Measurements from ENCODE around the gene ALOX5. TPM values are rescaled to one million over a fixed set of nuclear protein-coding genes. Genes with fewer than 3 reads are reported as not detected.

ALOX5 gene
- total RNA-seq, 1 experiment from 2014 or later, result not detected

- intact Hi-C loops (cut with micrococcal nuclease; ENCODE audit: unreplicated experiment), result no loop called here
- H3K4me1 ChIP-seq (ENCODE audit: insufficient read depth, low read length, poor library complexity, severe bottlenecking), result no peaks in the 10 kb centered on the region
- no peak for DNase-seq (ENCODE audit: low spot score)
- no peaks in the 10 kb centered on the region for H3K27me3 ChIP-seq (replicated peaks; ENCODE audit: insufficient read depth, low read depth, low read length, poor library complexity)
- no peak for TF ChIP-seq CTCF (conservative IDR thresholded peaks at IDR 0.05; ENCODE audit: low read depth, low read length)
- TF ChIP-seq EZH2 (IDR thresholded peaks at IDR 0.05; ENCODE audit: borderline replicate concordance, low read depth, low read length, poor library complexity, severe bottlenecking), result no peak
- BruUV-seq (replicated peaks), result no TSS peak
- H3K9me3 ChIP-seq (ENCODE audit: low read depth, low read length, poor library complexity, severe bottlenecking), result no peaks in the 10 kb centered on the region
- no peak overlapping the region for H3K27ac ChIP-seq (ENCODE audit: low read depth, low read length, poor library complexity, severe bottlenecking)
- CTCF ChIA-PET, result no interaction called here
- H3K36me3 ChIP-seq (ENCODE audit: insufficient read depth, low read length, poor library complexity, severe bottlenecking), result no peaks in the 10 kb centered on the region
- POLR2A ChIA-PET (ENCODE audit: low non-redundant PET), result no interaction called here
- H3K4me3 ChIP-seq (ENCODE audit: low read depth, low read length, poor library complexity, severe bottlenecking), result no peak overlapping the region
These were observed 77.4 kb downstream of the ALOX5 start for GRCh38 chr10:45451407-45451806.

- DNase-seq (ENCODE audit: low spot score), result no peak
- BruUV-seq (replicated peaks), result no TSS peak
- H3K9me3 ChIP-seq (ENCODE audit: low read depth, low read length, poor library complexity, severe bottlenecking), result no peaks in the 10 kb centered on the region
- no peaks in the 10 kb centered on the region for H3K4me1 ChIP-seq (ENCODE audit: insufficient read depth, low read length, poor library complexity, severe bottlenecking)
- CTCF ChIA-PET, result no interaction called here
- H3K27ac ChIP-seq (ENCODE audit: low read depth, low read length, poor library complexity, severe bottlenecking), result no peak overlapping the region
- no peak overlapping the region for H3K4me3 ChIP-seq (ENCODE audit: low read depth, low read length, poor library complexity, severe bottlenecking)
- intact Hi-C loops (cut with micrococcal nuclease; ENCODE audit: unreplicated experiment), result no loop called here
- H3K36me3 ChIP-seq (ENCODE audit: insufficient read depth, low read length, poor library complexity, severe bottlenecking), result no peaks in the 10 kb centered on the region
- no peaks in the 10 kb centered on the region for H3K27me3 ChIP-seq (replicated peaks; ENCODE audit: insufficient read depth, low read depth, low read length, poor library complexity)
- POLR2A ChIA-PET (ENCODE audit: low non-redundant PET), result no interaction called here
- no peak for TF ChIP-seq CTCF (conservative IDR thresholded peaks at IDR 0.05; ENCODE audit: low read depth, low read length)
These were observed 78.3 kb downstream of the ALOX5 start for GRCh38 chr10:45452268-45452667.

GRCh38 chr10:45452743-45453452 is 78.9 kb downstream of the ALOX5 start:
- CTCF ChIA-PET, result no interaction called here
- intact Hi-C loops (cut with micrococcal nuclease; ENCODE audit: unreplicated experiment), result no loop called here
- H3K4me1 ChIP-seq (ENCODE audit: insufficient read depth, low read length, poor library complexity, severe bottlenecking), result no peaks in the 10 kb centered on the region
- no peaks in the 10 kb centered on the region for H3K27me3 ChIP-seq (replicated peaks; ENCODE audit: insufficient read depth, low read depth, low read length, poor library complexity)
- TF ChIP-seq EZH2 (IDR thresholded peaks at IDR 0.05; ENCODE audit: borderline replicate concordance, low read depth, low read length, poor library complexity, severe bottlenecking), result no peak
- no peak for TF ChIP-seq CTCF (conservative IDR thresholded peaks at IDR 0.05; ENCODE audit: low read depth, low read length)
- BruUV-seq (replicated peaks), result no TSS peak
- no peak overlapping the region for H3K4me3 ChIP-seq (ENCODE audit: low read depth, low read length, poor library complexity, severe bottlenecking)
- POLR2A ChIA-PET (ENCODE audit: low non-redundant PET), result no interaction called here
- no peaks in the 10 kb centered on the region for H3K9me3 ChIP-seq (ENCODE audit: low read depth, low read length, poor library complexity, severe bottlenecking)
- no peak overlapping the region for H3K27ac ChIP-seq (ENCODE audit: low read depth, low read length, poor library complexity, severe bottlenecking)
- no peak for DNase-seq (ENCODE audit: low spot score)
- no peaks in the 10 kb centered on the region for H3K36me3 ChIP-seq (ENCODE audit: insufficient read depth, low read length, poor library complexity, severe bottlenecking)
